ENCODE data around the gene ADAMTSL1.

GRCh38 chr9:18755263-18755662 is 281.3 kb downstream of the ADAMTSL1 start:
- TF ChIP-seq CTCF (conservative IDR thresholded peaks at IDR 0.05; ENCODE audit: low read length) (no peak), EZH2phosphoT487 (IDR thresholded peaks at IDR 0.05; ENCODE audit: borderline replicate concordance, low read depth, low read length) (no peak)
